Measurements from ENCODE around the gene MALAT1. TPM values are rescaled to one million over a fixed set of nuclear protein-coding genes. Genes with fewer than 3 reads are reported as not detected.

Gene MALAT1
- total and polyA plus RNA-seq, 10 of the 15 experiments (the other 5 are each of a cell fraction or from before 2014, with no cell fraction given) = 448 to 8,160 (median 2,019) TPM

DNA sequence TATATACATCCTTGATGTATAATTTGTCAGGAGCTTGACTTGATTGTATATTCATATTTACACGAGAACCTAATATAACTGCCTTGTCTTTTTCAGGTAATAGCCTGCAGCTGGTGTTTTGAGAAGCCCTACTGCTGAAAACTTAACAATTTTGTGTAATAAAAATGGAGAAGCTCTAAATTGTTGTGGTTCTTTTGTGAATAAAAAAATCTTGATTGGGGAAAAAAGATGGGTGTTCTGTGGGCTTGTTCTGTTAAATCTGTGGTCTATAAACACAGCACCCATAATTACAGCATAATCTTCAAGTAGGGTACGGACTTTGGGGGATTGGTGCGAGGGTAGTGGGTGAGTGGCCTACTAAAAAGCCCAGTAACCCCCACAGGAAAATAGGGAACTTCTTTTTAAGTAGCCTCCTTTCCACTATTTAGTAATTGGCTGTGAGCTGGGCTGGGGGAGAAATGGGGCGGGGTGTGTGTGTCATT lies 7.5 kb downstream of the MALAT1 start (continued):
- TF ChIP-seq, protein P1, sequence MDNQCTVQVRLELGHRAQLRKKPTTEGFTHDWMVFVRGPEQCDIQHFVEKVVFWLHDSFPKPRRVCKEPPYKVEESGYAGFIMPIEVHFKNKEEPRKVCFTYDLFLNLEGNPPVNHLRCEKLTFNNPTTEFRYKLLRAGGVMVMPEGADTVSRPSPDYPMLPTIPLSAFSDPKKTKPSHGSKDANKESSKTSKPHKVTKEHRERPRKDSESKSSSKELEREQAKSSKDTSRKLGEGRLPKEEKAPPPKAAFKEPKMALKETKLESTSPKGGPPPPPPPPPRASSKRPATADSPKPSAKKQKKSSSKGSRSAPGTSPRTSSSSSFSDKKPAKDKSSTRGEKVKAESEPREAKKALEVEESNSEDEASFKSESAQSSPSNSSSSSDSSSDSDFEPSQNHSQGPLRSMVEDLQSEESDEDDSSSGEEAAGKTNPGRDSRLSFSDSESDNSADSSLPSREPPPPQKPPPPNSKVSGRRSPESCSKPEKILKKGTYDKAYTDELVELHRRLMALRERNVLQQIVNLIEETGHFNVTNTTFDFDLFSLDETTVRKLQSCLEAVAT (IDR thresholded peaks at IDR 0.05) = no peak
- TF ChIP-seq BCL3 (IDR thresholded peaks at IDR 0.05; ENCODE audit: borderline replicate concordance, insufficient read depth, low read depth, low read length, poor library complexity, severe bottlenecking) = no peak

- Histone ChIP-seq H3K79me2 (ENCODE audit: control insufficient read depth, insufficient read depth, low read length) (peaks cover 50% of the 10 kb centered on the region), H3K27ac (ENCODE audit: control insufficient read depth, insufficient read depth) (peak overlapping the region; percentile 28), H3K4me2 (ENCODE audit: control insufficient read depth, insufficient read depth) (peak overlapping the region; percentile 87; the same call in 1 of the 2 replicates), H3K4me1 (ENCODE audit: control insufficient read depth, insufficient read depth, low read length) (peaks cover 10% of the 10 kb centered on the region; the same call in 1 of the 2 replicates), H3K4me3 (no peak overlapping the region), H2AFZ (ENCODE audit: control insufficient read depth, low read depth, low read length) (no peak overlapping the region), H3K36me3 (ENCODE audit: control insufficient read depth in 2 of 2, insufficient read depth in 2 of 2, low read length in 1 of 2) (peaks cover 6 to 36% of the 10 kb centered on the region in 2 experiments), H3K27me3 (replicated peaks in 1 of 2; ENCODE audit: control insufficient read depth in 2 of 2, insufficient read depth in 2 of 2, low read length in 1 of 2) (no peaks in the 10 kb centered on the region), H4K20me1 (ENCODE audit: control insufficient read depth, insufficient read depth) (peaks cover 15% of the 10 kb centered on the region), H3K9ac (ENCODE audit: control insufficient read depth, insufficient read depth, low read length) (peak overlapping the region; percentile 100; the same call in 1 of the 2 replicates), H3K9me3 (replicated peaks; ENCODE audit: control insufficient read depth, insufficient read depth, low read length) (no peaks in the 10 kb centered on the region)
- BruUV-seq (replicated peaks) = no TSS peak
- ChIA-PET POLR2A (interaction anchor here (0.6 to 10.3 kb wide), 12 partner anchors 14 to 302 kb away, joined by 3 to 192 read pairs (median 11); partner anchors contain the start of genes MALAT1, NEAT1 and SCYL1), CTCF (interaction anchor here (1.2 to 27.9 kb wide), 8 partner anchors 12 to 139 kb away, joined by 3 to 728 read pairs (median 12); partner anchors contain the start of genes FRMD8, MALAT1, NEAT1 and SCYL1), SMC1A (ENCODE audit: uncharacterized antibody, unreplicated experiment) (interaction anchor here (0.5 to 19.3 kb wide), 6 partner anchors 14 to 140 kb away, joined by 3 to 481 read pairs (median 72); partner anchors contain the start of gene MALAT1), RAD21 (ENCODE audit: unreplicated experiment) (interaction anchor here (0.5 to 11.3 kb wide), 14 partner anchors 8 to 174 kb away, joined by 3 to 179 read pairs (median 8); partner anchors contain the start of genes DPF2, FAM89B, MALAT1 and NEAT1)
- intact Hi-C loops (cut with micrococcal nuclease; ENCODE audit: unreplicated experiment) = loop anchor here (2.0 kb wide), 1 partner anchor 36 kb away; no protein-coding TSS in a partner anchor
- no peak for DNase-seq (ENCODE audit: low read depth, low spot score)
- FAIRE-seq = no peak
- WGBS (ENCODE audit: insufficient coverage, insufficient replicate concordance, low lambda C conversion rate, missing lambda C conversion rate) = under 1% methylated on average over 7 of the region's 7 CpGs
- in situ Hi-C loops (cut with MboI) = loop anchor here (5.0 kb wide), 1 partner anchor 90 kb away; no protein-coding TSS in a partner anchor
- ATAC-seq = peak; percentile 61
- peak; percentile 95 for TF ChIP-seq BCL11A (IDR thresholded peaks at IDR 0.05; ENCODE audit: low read depth, low read length)
- peak; percentile 31 to 76 for TF ChIP-seq BHLHE40 (IDR thresholded peaks at IDR 0.05; ENCODE audit: borderline replicate concordance in 1 of 2, low read depth in 2 of 2, low read length in 1 of 2)
- TF ChIP-seq CHD2 (IDR thresholded peaks at IDR 0.05; ENCODE audit: borderline replicate concordance, low read depth, low read length) = peak; percentile 80
- TF ChIP-seq BCLAF1 (IDR thresholded peaks at IDR 0.05) = 0 out of 2 replicates have a peak, but pooled peaks have one; percentile 6
- TF ChIP-seq HDGF (IDR thresholded peaks at IDR 0.05) = no peak
- peak; percentile 87 to 94 for TF ChIP-seq IKZF2 (IDR thresholded peaks at IDR 0.05)
- no peak for TF ChIP-seq FOXK2 (IDR thresholded peaks at IDR 0.05)
- no peak for TF ChIP-seq ASH2L (IDR thresholded peaks at IDR 0.05; ENCODE audit: borderline replicate concordance, low read depth)
- TF ChIP-seq ESRRA (IDR thresholded peaks at IDR 0.05; ENCODE audit: low read length) = peak; percentile 69; the same call in 1 of the 2 replicates
- TF ChIP-seq ZNF384 (IDR thresholded peaks at IDR 0.05; ENCODE audit: borderline replicate concordance, low read depth, low read length) = peak; percentile 87
- peak; percentile 43 for TF ChIP-seq RELA (IDR thresholded peaks at IDR 0.05; ENCODE audit: borderline replicate concordance, partially characterized antibody)
Observed at GRCh38 chr11:65506772-65507505, 8.1 kb downstream of the MALAT1 start.

Data from GM12878 (cell line).